ENCODE data around the gene ZNF785.

The ZNF785 gene

DNA sequence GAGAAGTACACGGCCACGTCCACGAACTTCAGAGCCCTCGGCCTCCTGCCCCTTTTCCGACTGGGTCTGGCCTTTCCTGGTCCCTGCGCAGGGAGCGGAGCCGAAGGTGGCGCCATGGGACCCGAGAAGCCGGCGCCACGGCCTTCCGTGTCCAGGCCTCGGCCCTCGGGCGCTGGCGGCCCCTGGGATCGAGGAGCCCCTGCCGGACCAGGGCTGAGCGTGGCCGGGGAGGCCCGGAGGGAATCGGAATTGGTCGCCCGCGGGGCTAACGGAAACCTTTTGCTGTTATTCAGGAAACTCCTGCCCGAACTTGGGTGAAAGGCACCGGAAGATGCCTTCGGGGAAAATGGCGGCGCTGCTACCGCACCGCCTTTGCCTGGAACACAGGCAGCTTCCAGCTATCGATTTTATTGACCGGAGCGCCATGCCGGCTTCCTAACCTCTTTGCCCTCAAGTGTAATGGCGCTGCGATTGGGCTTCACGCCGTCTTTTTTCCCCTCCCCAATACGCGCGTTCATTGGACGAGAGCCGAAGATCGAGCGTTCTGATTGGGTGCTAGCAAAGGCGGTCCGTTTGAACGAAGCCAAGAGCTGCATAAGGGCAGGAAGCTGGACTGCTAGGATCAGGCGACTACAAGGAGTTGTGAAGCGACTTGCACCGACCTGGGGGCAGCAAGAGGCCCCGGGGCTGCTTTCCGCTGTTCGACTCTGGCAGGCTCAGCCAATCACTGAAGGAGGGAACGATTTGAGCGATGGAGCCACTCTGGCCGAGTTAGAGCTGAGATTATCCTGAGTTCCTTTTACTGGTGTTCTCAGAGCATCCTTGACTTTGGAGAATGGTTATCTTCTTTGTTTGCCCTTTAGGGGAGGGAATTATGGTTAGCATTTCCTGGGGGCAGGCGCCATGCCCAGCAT is 24.7 kb upstream of the ZNF785 start, which contains the start of gene ZNF689:
Gene ZNF689, minus strand, starts transcription at position 464 of the 914 bp plus-strand sequence. Its CDS starts 348 bp downstream, at position 116.
- ATAC-seq (ENCODE audit: insufficient read depth, low read depth) (peak; percentile 92), DNase-seq (peak; percentile 97)
- H3K9ac ChIP-seq (ENCODE audit: low read depth, low read length), result peak within 1 kb of the TSS; percentile 86
- peak within 1 kb of the TSS; percentile 94 for H3K27ac ChIP-seq (ENCODE audit: low read length)
- peaks cover 37% of the 10 kb centered on the region for H3K79me2 ChIP-seq (ENCODE audit: insufficient read depth, low read length)
- peaks cover 32% of the 10 kb centered on the region for H3K36me3 ChIP-seq (ENCODE audit: insufficient read depth, low read length)
- TF ChIP-seq CTCF (IDR thresholded peaks at IDR 0.05; ENCODE audit: borderline replicate concordance, extremely low read depth, low read length, poor library complexity, severe bottlenecking) (peak; percentile 23), EZH2 (IDR thresholded peaks at IDR 0.05; ENCODE audit: borderline replicate concordance, low read depth, low read length, severe bottlenecking) (no peak)
- H2AFZ ChIP-seq (ENCODE audit: low read depth, low read length), result peak within 1 kb of the TSS; percentile 83
- no peaks in the 10 kb centered on the region for H3K9me3 ChIP-seq (ENCODE audit: insufficient read depth, low read length, severe bottlenecking)
- peak within 1 kb of the TSS; percentile 85 for H3K4me2 ChIP-seq (ENCODE audit: insufficient read depth, low read length)
- H3K27me3 ChIP-seq (ENCODE audit: insufficient read depth, low read length, poor library complexity), result no peaks in the 10 kb centered on the region
- no peaks in the 10 kb centered on the region for H4K20me1 ChIP-seq (ENCODE audit: insufficient read depth, low read length)
- H3K4me3 ChIP-seq (ENCODE audit: low read depth in 1 of 2, low read length in 2 of 2), result peak within 1 kb of the TSS; percentile 71 to 92
- peaks cover 31% of the 10 kb centered on the region for H3K4me1 ChIP-seq (ENCODE audit: insufficient read depth, low read length)

- no peak for TF ChIP-seq EZH2 (IDR thresholded peaks at IDR 0.05; ENCODE audit: borderline replicate concordance, low read depth, low read length, severe bottlenecking)
- no peak for TF ChIP-seq CTCF (IDR thresholded peaks at IDR 0.05; ENCODE audit: borderline replicate concordance, extremely low read depth, low read length, poor library complexity, severe bottlenecking)
- Histone ChIP-seq H3K79me2 (ENCODE audit: insufficient read depth, low read length) (peaks cover 39% of the 10 kb centered on the region), H3K4me3 (ENCODE audit: low read depth in 1 of 2, low read length in 2 of 2) (peak overlapping the region; percentile 71 to 92), H3K27me3 (ENCODE audit: insufficient read depth, low read length, poor library complexity) (no peaks in the 10 kb centered on the region), H3K4me1 (ENCODE audit: insufficient read depth, low read length) (peaks cover 31% of the 10 kb centered on the region), H2AFZ (ENCODE audit: low read depth, low read length) (peak overlapping the region; percentile 77), H4K20me1 (ENCODE audit: insufficient read depth, low read length) (0 out of 2 replicates have a peak, but pooled peaks cover 1% of the 10 kb centered on the region), H3K4me2 (ENCODE audit: insufficient read depth, low read length) (peak overlapping the region; percentile 85), H3K9ac (ENCODE audit: low read depth, low read length) (peak overlapping the region; percentile 86), H3K9me3 (ENCODE audit: insufficient read depth, low read length, severe bottlenecking) (no peaks in the 10 kb centered on the region), H3K27ac (ENCODE audit: low read length) (peak overlapping the region; percentile 94), H3K36me3 (ENCODE audit: insufficient read depth, low read length) (peaks cover 41% of the 10 kb centered on the region)
- DNase-seq, result peak; percentile 52
- peak; percentile 41 for ATAC-seq (ENCODE audit: insufficient read depth, low read depth)
Measured at GRCh38 chr16:30609002-30609925, 23.8 kb upstream of the ZNF785 start.

GRCh38 chr16:30606004-30606403 is 20.5 kb upstream of the ZNF785 start:
- Histone ChIP-seq H3K27me3 (ENCODE audit: insufficient read depth, low read length, poor library complexity) (no peaks in the 10 kb centered on the region), H3K4me1 (ENCODE audit: insufficient read depth, low read length) (peaks cover 25% of the 10 kb centered on the region), H3K36me3 (ENCODE audit: insufficient read depth, low read length) (peaks cover 63% of the 10 kb centered on the region), H4K20me1 (ENCODE audit: insufficient read depth, low read length) (peaks cover 7% of the 10 kb centered on the region; the same call in 1 of the 2 replicates), H3K79me2 (ENCODE audit: insufficient read depth, low read length) (peaks cover 41% of the 10 kb centered on the region), H2AFZ (ENCODE audit: low read depth, low read length) (no peak overlapping the region), H3K9me3 (ENCODE audit: insufficient read depth, low read length, severe bottlenecking) (no peaks in the 10 kb centered on the region), H3K4me3 (ENCODE audit: low read depth in 1 of 2, low read length in 2 of 2) (no peak overlapping the region), H3K4me2 (ENCODE audit: insufficient read depth, low read length) (no peak overlapping the region), H3K27ac (ENCODE audit: low read length) (no peak overlapping the region), H3K9ac (ENCODE audit: low read depth, low read length) (no peak overlapping the region)
- ATAC-seq (ENCODE audit: insufficient read depth, low read depth) (no peak), DNase-seq (no peak)
- no peak for TF ChIP-seq EZH2 (IDR thresholded peaks at IDR 0.05; ENCODE audit: borderline replicate concordance, low read depth, low read length, severe bottlenecking)
- TF ChIP-seq CTCF (IDR thresholded peaks at IDR 0.05; ENCODE audit: borderline replicate concordance, extremely low read depth, low read length, poor library complexity, severe bottlenecking), result no peak
